Neural progenitor cell (in vitro differentiated cells): ENCODE results near the gene MAFB. TPM values are rescaled to one million over a fixed set of nuclear protein-coding genes. Genes with fewer than 3 reads are reported as not detected.

ENCODE experiments used
- DNase-seq: peaks from one replicate; pipeline ENCODE4 v3.0.0-alpha.2; 2016; ENCODE audit warnings: low spot score
- H2AFZ ChIP-seq: fragments of 200-600 bp; sonication (generic); replicated peaks from 2 replicates; pipeline ENCODE4 v1.6.1; 2016; ENCODE audit warnings: antibody characterized with exemption
- H3F3A ChIP-seq: fragments of 200-600 bp; sonication (generic); 2 replicates; pipeline ENCODE4 v1.6.1; 2016; ENCODE audit warnings: antibody characterized with exemption, low read depth
- H3K27ac ChIP-seq: fragments of 200-600 bp; sonication (generic); 2 replicates; pipeline ENCODE4 v1.5.1; 2016; ENCODE audit warnings: mild to moderate bottlenecking
- H3K27me3 ChIP-seq: fragments of 200-600 bp; sonication (generic); 2 replicates; pipeline ENCODE4 v1.6.1; 2016; ENCODE audit warnings: mild to moderate bottlenecking, moderate library complexity
- H3K36me3 ChIP-seq: fragments of 200-600 bp; sonication (generic); 2 replicates; pipeline ENCODE4 v1.5.1; 2016
- H3K4me1 ChIP-seq: fragments of 200-600 bp; sonication (generic); 2 replicates; pipeline ENCODE4 v1.6.1; 2016; ENCODE audit warnings: mixed run types
- H3K4me2 ChIP-seq: fragments of 200-600 bp; sonication (generic); 2 replicates; pipeline ENCODE4 v1.6.1; 2016
- H3K4me3 ChIP-seq: fragments of 200-600 bp; sonication (generic); 2 replicates; pipeline ENCODE4 v1.5.1; 2016
- H3K79me2 ChIP-seq: fragments of 200-600 bp; sonication (generic); 2 replicates; pipeline ENCODE4 v1.6.1; 2016; ENCODE audit warnings: low read depth
- H3K9ac ChIP-seq: fragments of 200-600 bp; sonication (generic); 2 replicates; pipeline ENCODE4 v1.6.1; 2016
- H3K9me3 ChIP-seq: fragments of 200-600 bp; sonication (generic); 2 replicates; pipeline ENCODE4 v1.5.1; 2016; ENCODE audit warnings: low read depth
- H4K20me1 ChIP-seq: fragments of 200-600 bp; sonication (generic); 2 replicates; pipeline ENCODE4 v1.6.1; 2016; ENCODE audit warnings: low read depth
- H3K27ac Mint-ChIP-seq: 3 replicates; pipeline ENCODE4 v1.8.0; 2021; ENCODE audit warnings: mixed read lengths
- H3K27me3 Mint-ChIP-seq: 2 replicates; pipeline ENCODE4 v1.8.0; 2022; ENCODE audit warnings: low read depth, mild to moderate bottlenecking, inconsistent platforms, moderate library complexity, mixed read lengths; ENCODE audit not compliant: insufficient read depth
- H3K36me3 Mint-ChIP-seq: 3 replicates; pipeline ENCODE4 v1.8.0; 2021; ENCODE audit warnings: mixed read lengths
- H3K4me1 Mint-ChIP-seq: 3 replicates; pipeline ENCODE4 v1.8.0; 2021; ENCODE audit warnings: mixed read lengths
- H3K4me3 Mint-ChIP-seq: 3 replicates; pipeline ENCODE4 v1.8.0; 2021; ENCODE audit warnings: mild to moderate bottlenecking, moderate library complexity, mixed read lengths
- H3K9me3 Mint-ChIP-seq: 3 replicates; pipeline ENCODE4 v1.8.0; 2020; ENCODE audit warnings: mixed read lengths
- CTCF ChIP-seq: fragments of 200-600 bp; sonication (generic); IDR thresholded peaks from 2 replicates; pipeline ENCODE4 v1.5.1; 2017; ENCODE audit warnings: antibody characterized with exemption, mild to moderate bottlenecking
- EZH2 ChIP-seq: fragments of 200-600 bp; sonication (generic); IDR thresholded peaks from 2 replicates; pipeline ENCODE4 v1.6.1; 2017; ENCODE audit warnings: antibody characterized with exemption, mild to moderate bottlenecking, moderate library complexity
- EZH2phosphoT487 ChIP-seq: fragments of 200-600 bp; sonication (generic); IDR thresholded peaks from 2 replicates; pipeline ENCODE4 v1.6.1; 2017; ENCODE audit warnings: antibody characterized with exemption
- total RNA-seq: library from RNA; depleted of rRNA; stranded (reverse); fragments of >200 nt; gene quantifications from 2 replicates; pipeline ENCODE4 v1.2.3, GENCODE V29; 2015; ENCODE audit warnings: low replicate concordance

MAFB gene
- total RNA-seq, 1 donor from 2014 or later, result 0.64 TPM

DNA sequence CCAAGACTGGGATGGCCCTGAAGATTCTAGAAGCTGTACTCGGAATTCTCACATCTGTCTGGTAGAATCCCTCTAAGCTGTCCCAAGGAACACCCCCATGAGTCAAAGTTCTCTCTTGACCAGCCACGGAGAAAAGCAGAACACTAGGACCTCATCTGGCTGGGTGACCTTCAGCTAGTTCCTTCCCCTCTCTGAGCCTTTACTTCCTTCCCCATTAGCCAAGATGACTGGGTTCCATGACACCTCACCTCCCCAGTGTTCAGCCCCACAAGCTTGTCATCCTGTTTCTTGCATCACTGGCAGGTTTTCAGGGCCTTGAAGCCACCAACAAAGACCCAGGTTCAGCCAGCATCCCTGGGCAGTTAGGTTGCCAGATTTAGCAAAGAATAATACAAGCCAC is 47.8 kb downstream of the MAFB start:
- no peak overlapping the region for H3K4me3 ChIP-seq
- Mint-ChIP-seq H3K36me3 (no peaks in the 10 kb centered on the region), H3K9me3 (no peaks in the 10 kb centered on the region), H3K27ac (no peak overlapping the region), H3K4me1 (peaks cover 6% of the 10 kb centered on the region), H3K27me3 (peaks cover 8% of the 10 kb centered on the region), H3K4me3 (no peak overlapping the region)
- no peaks in the 10 kb centered on the region for H3K36me3 ChIP-seq
- H3K27ac ChIP-seq, result no peak overlapping the region
- no peak for DNase-seq
- no peaks in the 10 kb centered on the region for H3K27me3 ChIP-seq
- no peaks in the 10 kb centered on the region for H3K79me2 ChIP-seq
- H3F3A ChIP-seq, result no peaks in the 10 kb centered on the region
- H2AFZ ChIP-seq, result no peak overlapping the region
- H3K4me1 ChIP-seq, result peaks cover 5% of the 10 kb centered on the region
- H3K9ac ChIP-seq, result no peak overlapping the region
- no peak overlapping the region for H3K4me2 ChIP-seq
- H4K20me1 ChIP-seq, result no peaks in the 10 kb centered on the region
- H3K9me3 ChIP-seq, result no peaks in the 10 kb centered on the region
- TF ChIP-seq CTCF (no peak), EZH2 (no peak), EZH2phosphoT487 (no peak)

DNA sequence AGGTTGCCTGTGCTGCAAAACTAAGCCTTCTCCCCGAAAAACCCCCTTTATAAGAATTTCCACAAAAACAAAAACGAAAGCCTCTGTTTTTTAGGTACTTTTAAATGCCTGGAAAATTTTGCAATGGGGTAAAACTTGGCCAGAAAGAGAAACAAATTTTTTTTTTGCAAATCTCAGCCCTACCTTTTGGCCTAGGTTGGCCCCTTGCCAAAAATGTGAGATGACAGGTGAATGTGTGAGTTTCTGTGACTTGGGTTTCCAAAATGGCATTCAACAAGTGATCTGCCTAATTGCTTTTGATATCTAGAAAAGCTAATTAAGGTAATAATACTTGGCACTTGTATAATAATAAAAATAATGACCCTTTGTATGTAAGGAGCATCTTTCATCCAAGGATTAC is 48.4 kb downstream of the MAFB start:
- H3K36me3 ChIP-seq, result no peaks in the 10 kb centered on the region
- H4K20me1 ChIP-seq, result no peaks in the 10 kb centered on the region
- no peaks in the 10 kb centered on the region for H3K79me2 ChIP-seq
- Mint-ChIP-seq H3K36me3 (no peaks in the 10 kb centered on the region), H3K4me3 (no peak overlapping the region), H3K4me1 (peaks cover under 1% of the 10 kb centered on the region), H3K9me3 (no peaks in the 10 kb centered on the region), H3K27ac (no peak overlapping the region), H3K27me3 (peaks cover 10% of the 10 kb centered on the region)
- no peak for DNase-seq
- H3K27ac ChIP-seq, result no peak overlapping the region
- no peaks in the 10 kb centered on the region for H3K4me1 ChIP-seq
- no peaks in the 10 kb centered on the region for H3F3A ChIP-seq
- no peak overlapping the region for H3K9ac ChIP-seq
- TF ChIP-seq CTCF (no peak), EZH2 (no peak), EZH2phosphoT487 (no peak)
- no peak overlapping the region for H3K4me2 ChIP-seq
- no peak overlapping the region for H3K4me3 ChIP-seq
- no peaks in the 10 kb centered on the region for H3K27me3 ChIP-seq
- no peaks in the 10 kb centered on the region for H3K9me3 ChIP-seq
- H2AFZ ChIP-seq, result no peak overlapping the region

DNA sequence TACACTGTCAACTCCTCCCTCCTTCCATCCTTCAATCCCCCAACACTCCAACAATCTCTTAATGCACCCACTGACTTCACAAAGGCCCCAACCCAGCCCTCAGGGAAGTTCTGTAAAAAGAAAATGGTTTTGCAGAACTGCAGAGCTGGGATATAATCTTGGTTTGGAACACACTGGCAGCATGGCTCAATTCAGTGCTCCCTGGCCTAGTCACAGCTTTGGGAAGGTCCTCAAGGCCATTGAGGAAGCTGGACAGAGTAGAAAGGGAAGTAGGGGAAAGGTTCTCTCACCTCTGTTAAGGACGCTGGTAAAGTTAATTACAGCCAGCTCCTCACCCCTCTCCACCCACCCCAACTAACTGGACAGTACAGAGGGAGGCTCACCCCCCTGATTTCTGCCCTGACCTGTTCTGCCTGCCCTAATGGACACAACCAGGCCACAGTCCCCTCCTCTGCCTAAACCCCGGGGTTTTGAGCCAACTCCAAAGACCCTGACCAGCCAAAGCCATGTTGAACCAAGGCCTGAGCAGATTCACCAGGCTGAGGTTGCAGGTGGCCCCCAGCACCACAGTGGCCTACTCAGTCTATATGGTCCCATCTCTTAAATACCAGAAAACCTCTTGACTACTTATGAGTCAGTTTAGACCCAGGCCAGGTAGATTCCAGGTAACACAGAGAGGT is 49.2 kb downstream of the MAFB start:
- no peaks in the 10 kb centered on the region for H3K9me3 Mint-ChIP-seq
- Histone ChIP-seq H3K27me3 (no peaks in the 10 kb centered on the region), H3F3A (no peaks in the 10 kb centered on the region), H2AFZ (no peak overlapping the region), H3K4me1 (no peaks in the 10 kb centered on the region), H3K36me3 (no peaks in the 10 kb centered on the region), H3K4me2 (no peak overlapping the region), H3K27ac (no peak overlapping the region), H3K9ac (no peak overlapping the region), H4K20me1 (no peaks in the 10 kb centered on the region), H3K9me3 (no peaks in the 10 kb centered on the region), H3K4me3 (no peak overlapping the region), H3K79me2 (no peaks in the 10 kb centered on the region)
- no peaks in the 10 kb centered on the region for H3K4me1 Mint-ChIP-seq
- no peak for DNase-seq
- H3K36me3 Mint-ChIP-seq, result no peaks in the 10 kb centered on the region
- H3K27me3 Mint-ChIP-seq, result peaks cover 11% of the 10 kb centered on the region
- no peak for TF ChIP-seq EZH2
- no peak for TF ChIP-seq CTCF
- TF ChIP-seq EZH2phosphoT487, result no peak
- H3K4me3 Mint-ChIP-seq, result no peak overlapping the region
- H3K27ac Mint-ChIP-seq, result no peak overlapping the region
